ENCODE results near the gene ADI1.
"Not testable (repeated sequence)": the region's sequence is repeated elsewhere in the genome, so short reads cannot be mapped to it uniquely, and the experiment has no call there.

Gene ADI1

DNA sequence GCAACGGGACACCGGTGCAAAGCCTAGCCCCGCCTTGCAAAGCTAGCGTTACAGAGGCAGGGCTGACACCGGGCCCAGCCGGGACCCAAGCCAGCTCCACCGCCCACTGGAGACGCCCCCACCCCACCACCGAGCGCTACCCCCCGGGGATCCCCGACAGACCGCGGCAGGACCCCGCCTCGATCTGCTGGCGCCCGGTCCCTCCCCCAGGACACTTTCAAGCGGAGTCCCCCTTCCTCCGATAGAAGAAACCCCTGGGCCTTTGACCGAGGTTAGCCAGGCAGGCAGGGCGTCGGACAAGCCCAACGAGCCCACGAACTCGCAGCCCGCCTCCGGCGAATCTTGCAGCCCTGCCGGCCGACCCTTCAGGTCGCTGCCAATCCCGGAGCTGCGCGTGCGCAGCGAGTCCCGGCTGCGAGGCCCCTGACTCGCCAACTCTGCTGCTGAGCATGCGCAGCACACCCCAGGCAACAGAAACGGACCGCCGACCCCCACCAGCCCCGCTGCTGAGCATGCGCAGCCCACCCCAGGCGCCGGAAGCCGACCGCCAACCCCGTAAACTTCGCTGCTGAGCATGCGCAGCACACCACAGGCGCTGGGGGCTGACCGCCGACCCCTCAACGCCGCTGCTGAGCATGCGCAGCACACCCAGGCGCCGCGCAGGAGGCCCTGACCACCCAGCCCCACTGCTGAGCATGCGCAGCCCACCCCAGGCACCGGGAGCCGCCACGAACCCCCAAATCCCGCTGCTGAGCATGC, 656 bp downstream of the ADI1 start:
- peak; percentile 97 for DNase-seq (ENCODE audit: low read depth, low spot score)
- in situ Hi-C loops (cut with HindIII; ENCODE audit: low sequenced_read_pairs): no loop called here
- TF ChIP-seq, protein P1, sequence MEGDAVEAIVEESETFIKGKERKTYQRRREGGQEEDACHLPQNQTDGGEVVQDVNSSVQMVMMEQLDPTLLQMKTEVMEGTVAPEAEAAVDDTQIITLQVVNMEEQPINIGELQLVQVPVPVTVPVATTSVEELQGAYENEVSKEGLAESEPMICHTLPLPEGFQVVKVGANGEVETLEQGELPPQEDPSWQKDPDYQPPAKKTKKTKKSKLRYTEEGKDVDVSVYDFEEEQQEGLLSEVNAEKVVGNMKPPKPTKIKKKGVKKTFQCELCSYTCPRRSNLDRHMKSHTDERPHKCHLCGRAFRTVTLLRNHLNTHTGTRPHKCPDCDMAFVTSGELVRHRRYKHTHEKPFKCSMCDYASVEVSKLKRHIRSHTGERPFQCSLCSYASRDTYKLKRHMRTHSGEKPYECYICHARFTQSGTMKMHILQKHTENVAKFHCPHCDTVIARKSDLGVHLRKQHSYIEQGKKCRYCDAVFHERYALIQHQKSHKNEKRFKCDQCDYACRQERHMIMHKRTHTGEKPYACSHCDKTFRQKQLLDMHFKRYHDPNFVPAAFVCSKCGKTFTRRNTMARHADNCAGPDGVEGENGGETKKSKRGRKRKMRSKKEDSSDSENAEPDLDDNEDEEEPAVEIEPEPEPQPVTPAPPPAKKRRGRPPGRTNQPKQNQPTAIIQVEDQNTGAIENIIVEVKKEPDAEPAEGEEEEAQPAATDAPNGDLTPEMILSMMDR (IDR thresholded peaks at IDR 0.05; ENCODE audit: low read depth, low read length): no peak

DNA sequence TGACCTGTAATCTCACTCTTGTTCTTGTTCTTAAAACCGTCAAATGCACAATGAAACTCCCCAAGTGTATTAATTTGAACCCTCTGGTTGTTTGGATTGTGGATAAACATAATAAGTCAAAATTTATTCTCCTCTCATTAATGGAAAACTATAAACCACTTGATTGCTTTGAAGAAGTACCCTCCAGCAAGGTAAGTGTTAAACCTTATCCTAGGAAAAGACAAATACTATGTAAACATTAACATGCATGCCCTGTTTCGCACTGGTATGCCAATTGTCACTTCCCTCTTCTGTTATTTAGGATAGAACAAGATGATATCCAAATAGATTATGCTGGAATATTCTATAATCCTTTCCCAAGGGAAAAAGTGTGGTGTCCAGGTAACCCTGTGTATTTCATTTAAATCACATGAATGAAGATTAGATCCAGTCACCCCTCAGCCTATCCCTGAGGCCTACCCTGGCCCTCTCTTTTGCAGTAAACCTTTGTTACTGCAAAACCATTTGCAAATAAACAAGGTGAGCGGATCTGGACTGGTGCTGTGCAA, 1.3 kb downstream of the ADI1 start:
- in situ Hi-C loops (cut with HindIII; ENCODE audit: low sequenced_read_pairs): no loop called here
- TF ChIP-seq, protein P1 (IDR thresholded peaks at IDR 0.05; ENCODE audit: low read depth, low read length): no peak
- no peak for DNase-seq (ENCODE audit: low read depth, low spot score)
- H3K4me3 ChIP-seq (ENCODE audit: low read depth, low read length): peak overlapping the region; percentile 89

More for the DNA sequence above, 656 bp downstream of the ADI1 start:
- peak overlapping the region; percentile 89 for H3K4me3 ChIP-seq (ENCODE audit: low read depth, low read length)

DNA sequence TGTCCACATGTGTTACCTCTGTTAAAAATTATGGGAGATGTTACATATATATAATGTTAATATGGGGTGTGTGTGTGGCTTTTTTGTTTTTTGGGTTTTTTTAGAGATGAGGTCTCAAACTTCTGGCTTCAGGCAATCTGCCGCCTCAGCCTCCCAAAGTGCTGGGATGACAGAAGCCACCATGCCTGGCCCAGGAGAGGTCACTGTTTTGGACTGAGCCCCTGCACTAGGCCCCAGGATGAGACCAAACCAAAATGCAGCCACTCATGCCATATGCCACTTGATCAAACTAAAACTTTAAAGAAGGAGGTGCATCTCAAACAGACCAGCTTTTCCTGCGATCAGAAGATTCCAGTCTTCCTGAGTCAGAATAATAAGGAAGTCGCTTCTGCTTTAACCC, 2.5 kb downstream of the ADI1 start:
- TF ChIP-seq, protein P1 (IDR thresholded peaks at IDR 0.05; ENCODE audit: low read depth, low read length): no peak
- in situ Hi-C loops (cut with HindIII; ENCODE audit: low sequenced_read_pairs): no loop called here
- no peak overlapping the region for H3K4me3 ChIP-seq (ENCODE audit: low read depth, low read length)
- DNase-seq (ENCODE audit: low read depth, low spot score): no peak

DNA sequence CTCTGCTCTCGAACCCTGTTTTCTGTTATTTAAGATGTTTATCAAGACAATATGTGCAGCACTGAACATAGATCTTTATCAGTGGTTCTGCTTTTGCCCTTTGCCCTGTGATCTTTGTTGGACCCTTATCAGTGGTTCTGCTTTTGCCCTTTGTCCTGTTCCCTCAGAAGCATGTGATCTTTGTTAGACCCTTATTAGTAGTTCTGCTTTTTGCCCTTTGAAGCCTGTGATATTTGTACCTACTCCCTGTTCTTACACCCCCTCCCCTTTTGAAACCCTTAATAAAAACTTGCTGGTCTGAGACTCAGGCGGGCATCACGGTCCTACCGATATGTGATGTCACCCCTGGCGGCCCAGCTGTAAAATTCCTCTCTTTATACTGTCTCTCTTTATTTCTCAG, 3.9 kb downstream of the ADI1 start:
- in situ Hi-C loops (cut with HindIII; ENCODE audit: low sequenced_read_pairs); DNase-seq (ENCODE audit: low read depth, low spot score); H3K4me3 ChIP-seq (ENCODE audit: low read depth, low read length): not testable (repeated sequence)

DNA sequence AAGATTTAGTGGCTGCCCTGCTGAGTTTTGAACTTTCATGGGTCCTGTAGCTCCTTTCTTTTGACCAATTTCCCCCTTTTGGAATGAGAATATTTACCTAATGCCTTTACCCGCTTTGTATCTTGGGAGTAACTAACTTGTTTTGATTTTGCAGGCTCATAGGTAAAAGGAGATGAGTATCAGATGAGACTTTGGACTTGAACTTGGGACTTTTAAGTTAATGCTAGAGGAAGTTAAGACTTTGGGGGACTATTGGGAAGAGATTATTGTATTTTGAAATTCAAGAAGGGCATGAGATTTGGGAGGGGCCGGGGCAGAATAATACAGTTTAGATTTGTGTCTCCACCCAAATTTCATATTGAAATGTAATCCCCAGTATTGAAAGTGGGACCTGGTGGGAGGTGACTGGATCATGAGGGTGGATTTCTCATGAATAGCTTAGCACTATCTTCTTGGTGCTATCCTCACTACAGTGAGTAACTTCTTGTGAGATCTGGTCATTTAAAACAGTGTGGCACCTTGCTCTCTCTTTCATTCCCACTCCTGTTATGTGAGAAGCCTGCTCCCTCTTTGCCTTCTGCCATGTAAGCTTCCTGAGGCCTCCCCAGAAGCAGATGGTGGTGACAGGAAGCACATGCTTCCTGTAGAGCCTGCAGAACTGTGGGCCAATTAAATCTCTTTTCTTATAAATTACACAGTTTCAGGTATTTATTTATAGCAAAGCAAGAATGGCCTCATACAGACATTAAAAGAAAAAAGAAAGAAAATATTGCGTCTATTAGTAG, 6.1 kb downstream of the ADI1 start:
- DNase-seq (ENCODE audit: low read depth, low spot score): no peak
- in situ Hi-C loops (cut with HindIII; ENCODE audit: low sequenced_read_pairs): no loop called here
- no peak overlapping the region for H3K4me3 ChIP-seq (ENCODE audit: low read depth, low read length)
- TF ChIP-seq, protein P1 (IDR thresholded peaks at IDR 0.05; ENCODE audit: low read depth, low read length): no peak

DNA sequence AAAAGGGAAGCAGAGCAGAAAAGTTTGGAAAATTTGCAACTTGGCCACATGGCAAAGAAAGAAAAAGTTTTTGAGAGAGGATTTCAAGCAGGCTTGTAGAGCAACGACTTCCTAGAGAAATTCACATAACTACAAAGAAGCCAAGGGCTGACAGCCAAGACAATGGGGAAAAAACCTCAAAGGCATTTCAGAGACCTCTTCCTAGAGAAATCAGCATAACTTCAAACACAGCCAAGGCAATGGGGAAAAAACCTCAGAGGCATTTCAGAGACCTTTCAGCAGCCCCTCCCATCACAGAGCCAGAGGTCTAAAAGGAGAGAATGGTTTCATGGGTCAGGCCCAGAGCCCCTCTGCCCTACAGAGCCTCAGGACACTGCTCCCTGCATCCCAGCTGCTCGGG, 7.2 kb downstream of the ADI1 start:
- in situ Hi-C loops (cut with HindIII; ENCODE audit: low sequenced_read_pairs): no loop called here
- TF ChIP-seq, protein P1 (IDR thresholded peaks at IDR 0.05; ENCODE audit: low read depth, low read length): no peak
- peak; percentile 55 for DNase-seq (ENCODE audit: low read depth, low spot score)
- no peak overlapping the region for H3K4me3 ChIP-seq (ENCODE audit: low read depth, low read length)

DNA sequence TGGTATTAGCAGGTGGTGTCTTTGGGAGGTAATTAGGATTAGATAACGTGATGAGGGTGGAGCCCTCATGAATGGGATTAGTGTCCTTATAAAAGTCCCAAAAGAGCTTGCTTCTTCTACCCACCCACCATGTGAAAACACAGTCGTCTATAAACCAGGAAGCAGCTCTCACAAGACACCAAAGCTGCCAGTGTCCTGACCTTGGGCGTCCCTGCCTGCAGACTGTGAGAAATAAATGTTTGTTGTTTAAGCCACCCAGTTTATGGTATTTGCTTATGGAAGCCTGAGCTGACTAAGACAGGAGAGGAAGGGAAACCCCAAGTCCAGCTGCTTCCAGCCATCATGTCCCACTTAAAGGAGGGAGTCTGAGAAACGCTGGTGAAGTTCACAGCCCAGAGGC, 13.6 kb downstream of the ADI1 start:
- TF ChIP-seq, protein P1 (IDR thresholded peaks at IDR 0.05; ENCODE audit: low read depth, low read length): no peak
- no peak for DNase-seq (ENCODE audit: low read depth, low spot score)
- in situ Hi-C loops (cut with HindIII; ENCODE audit: low sequenced_read_pairs): no loop called here
- no peak overlapping the region for H3K4me3 ChIP-seq (ENCODE audit: low read depth, low read length)

Measured in astrocyte of the spinal cord (primary cell).